CD14-positive monocyte (primary cell): ENCODE measurements around the gene ECPAS. TPM values are rescaled to one million over a fixed set of nuclear protein-coding genes. Genes with fewer than 3 reads are reported as not detected.

Experiments
- DNase-seq, 3 donors: peaks; one replicate each; pipeline ENCODE4 v3.0.0-alpha.2; 2011 to 2022
- H2AFZ ChIP-seq: 2 replicates; pipeline ENCODE4 v1.6.0; 2012; ENCODE audit warnings: mild to moderate bottlenecking, low read depth, low read length, inconsistent platforms; ENCODE audit not compliant: insufficient read depth, poor library complexity, severe bottlenecking
- H3K27ac ChIP-seq, 2 donors: 1 replicate in 1 of 2; 2 replicates in 1 of 2; pipeline ENCODE4 v1.5.1; 2012 to 2013; ENCODE audit warnings: low read length in 2 of 2, control low read depth in 1 of 2, inconsistent platforms in 1 of 2, low read depth in 1 of 2, mild to moderate bottlenecking in 1 of 2
- H3K27me3 ChIP-seq, 2 donors: one replicate each; pipeline versions ENCODE4 v1.6.0 to v1.6.1; 2011 to 2013; ENCODE audit warnings: low read length in 2 of 2; ENCODE audit not compliant: control insufficient read depth in 2 of 2, insufficient read depth in 2 of 2
- H3K36me3 ChIP-seq, 2 donors: replicated peaks in 1 of 2; 1 replicate in 1 of 2; 2 replicates in 1 of 2; pipeline versions ENCODE4 v1.5.1 to v1.6.1; 2012 to 2013; ENCODE audit warnings: low read length in 2 of 2, control low read depth in 1 of 2, inconsistent platforms in 1 of 2, mild to moderate bottlenecking in 1 of 2; ENCODE audit not compliant: insufficient read depth in 2 of 2, control insufficient read depth in 1 of 2
- H3K4me1 ChIP-seq, 2 donors: 1 replicate in 1 of 2; 2 replicates in 1 of 2; pipeline versions ENCODE4 v1.5.1 to v1.6.1; 2012 to 2013; ENCODE audit warnings: low read length in 2 of 2, control low read depth in 1 of 2, inconsistent platforms in 1 of 2, mild to moderate bottlenecking in 1 of 2, moderate library complexity in 1 of 2; ENCODE audit not compliant: insufficient read depth in 2 of 2, control insufficient read depth in 1 of 2
- H3K4me2 ChIP-seq: replicated peaks from 2 replicates; pipeline ENCODE3; 2012; ENCODE audit warnings: low read length, moderate library complexity, mild to moderate bottlenecking; ENCODE audit not compliant: poor library complexity, severe bottlenecking; ENCODE audit errors: extremely low read depth
- H3K4me3 ChIP-seq, 3 experiments: fragments of 200-600 bp in 1 of 3; sonication (generic) in 1 of 3; replicated peaks in 1 of 3; 1 replicate in 2 of 3; 2 replicates in 1 of 3; pipeline ENCODE4 v1.5.1; 2011 to 2013; ENCODE audit warnings: low read length in 3 of 3, mild to moderate bottlenecking in 3 of 3, control low read depth in 2 of 3, low read depth in 2 of 3, inconsistent platforms in 1 of 3, moderate library complexity in 1 of 3
- H3K79me2 ChIP-seq: 2 replicates; pipeline ENCODE4 v1.6.0; 2012; ENCODE audit warnings: mild to moderate bottlenecking, control low read depth, inconsistent platforms, low read length, moderate library complexity; ENCODE audit not compliant: insufficient read depth
- H3K9ac ChIP-seq: 2 replicates; pipeline ENCODE4 v1.6.0; 2017; ENCODE audit warnings: low read length, mild to moderate bottlenecking; ENCODE audit not compliant: insufficient read depth, poor library complexity, severe bottlenecking
- H3K9me3 ChIP-seq, 2 donors: replicated peaks in 1 of 2; 1 replicate in 1 of 2; 2 replicates in 1 of 2; pipeline versions ENCODE4 v1.5.1 to v1.6.1; 2012 to 2013; ENCODE audit warnings: low read length in 2 of 2, control low read depth in 1 of 2; ENCODE audit not compliant: control insufficient read depth in 1 of 2, insufficient read depth in 1 of 2
- H4K20me1 ChIP-seq: 2 replicates; pipeline ENCODE4 v1.6.0; 2012; ENCODE audit warnings: mild to moderate bottlenecking, low read length, control low read depth, moderate library complexity; ENCODE audit not compliant: insufficient read depth
- H3K27ac Mint-ChIP-seq, 7 donors: one replicate each; pipeline ENCODE4 v1.8.0; 2020; ENCODE audit warnings: mild to moderate bottlenecking in 7 of 7, mixed read lengths in 7 of 7, moderate library complexity in 6 of 7, inconsistent platforms in 2 of 7
- H3K27me3 Mint-ChIP-seq, 3 donors: one replicate each; pipeline ENCODE4 v1.8.0; 2021 to 2022; ENCODE audit warnings: low read depth in 3 of 3, mild to moderate bottlenecking in 3 of 3, mixed read lengths in 3 of 3, moderate library complexity in 3 of 3, inconsistent platforms in 1 of 3
- H3K36me3 Mint-ChIP-seq, 2 donors: one replicate each; pipeline ENCODE4 v1.8.0; 2020; ENCODE audit warnings: mixed read lengths in 2 of 2, inconsistent platforms in 1 of 2, mild to moderate bottlenecking in 1 of 2
- H3K4me1 Mint-ChIP-seq: one replicate; pipeline ENCODE4 v1.8.0; 2020; ENCODE audit warnings: mild to moderate bottlenecking, mixed read lengths
- H3K4me3 Mint-ChIP-seq, 2 donors: one replicate each; pipeline ENCODE4 v1.8.0; 2020; ENCODE audit warnings: mild to moderate bottlenecking in 2 of 2, mixed read lengths in 2 of 2, moderate library complexity in 1 of 2
- H3K9me3 Mint-ChIP-seq, 7 donors: one replicate each; pipeline ENCODE4 v1.8.0; 2020 to 2022; ENCODE audit warnings: mixed read lengths in 7 of 7, mild to moderate bottlenecking in 6 of 7, moderate library complexity in 6 of 7, inconsistent platforms in 2 of 7
- WGBS: methylation state at CpG from one replicate; pipeline ENCODE4 v1.1.5; 2013; ENCODE audit warnings: missing lambda C conversion rate; ENCODE audit not compliant: insufficient coverage; 5-methylcytosine and 5-hydroxymethylcytosine counted together
- intact Hi-C, 2 donors: fragments of 100-400 bp; cut with micrococcal nuclease; formaldehyde crosslinking; loops; one replicate each; pipeline versions ENCODE4 v1.15.0 to v1.15.1; 2023
- polyA plus RNA-seq, 3 donors: library from polyadenylated mRNA; depleted of rRNA in 1 of 3; unstranded in 2 of 3; stranded (reverse) in 1 of 3; fragments of 300-500 nt in 2 of 3; fragments of >200 nt in 1 of 3; fragmentation: Illumina TruSeq in 2 of 3; gene quantifications; 1 replicate in 2 of 3; 2 replicates in 1 of 3; pipeline ENCODE4 v1.2.3, GENCODE V29; 2012 to 2021
- TF ChIP-seq, protein P1 (sequence below): fragments of 200-600 bp; IDR thresholded peaks from one replicate; pipeline ENCODE4 v1.8.0; 2022; ENCODE audit warnings: antibody characterized with exemption, mild to moderate bottlenecking

Gene ECPAS
- polyA plus RNA-seq, 3 donors: 7.4 to 27.6 (median 15.9) TPM

DNA sequence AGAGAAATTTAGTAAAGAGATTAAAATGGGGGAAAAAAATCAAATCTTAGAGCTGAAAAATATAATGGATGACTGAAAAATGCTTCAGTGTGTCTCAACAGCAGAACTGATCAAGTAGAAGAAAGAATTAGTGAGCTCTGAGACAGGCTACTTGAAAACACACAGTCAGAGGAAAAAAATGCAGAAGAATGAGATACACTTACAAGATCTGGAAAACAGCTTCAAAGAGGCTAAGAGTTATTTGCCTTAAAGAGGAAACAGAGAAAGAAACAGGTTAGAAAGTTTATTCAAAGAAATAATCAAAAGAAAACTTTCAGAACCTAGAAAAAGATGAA, 83.7 kb downstream of the ECPAS start:
- H3K36me3 Mint-ChIP-seq: peaks cover 82 to 90% of the 10 kb centered on the region in 2 donors
- Histone ChIP-seq H3K79me2 (no peaks in the 10 kb centered on the region), H3K4me3 (no peak overlapping the region), H3K9me3 (peaks cover 17 to 28% of the 10 kb centered on the region in 2 donors), H3K27ac (no peak overlapping the region), H2AFZ (no peak overlapping the region), H3K9ac (no peak overlapping the region), H3K4me2 (no peak overlapping the region), H3K4me1 (no peaks in the 10 kb centered on the region), H3K27me3 (no peaks in the 10 kb centered on the region), H3K36me3 (peaks cover 76 to 98% of the 10 kb centered on the region in 2 donors), H4K20me1 (no peaks in the 10 kb centered on the region)
- intact Hi-C loops: no loop called here
- no peaks in the 10 kb centered on the region for H3K4me1 Mint-ChIP-seq
- no peak overlapping the region for H3K4me3 Mint-ChIP-seq
- TF ChIP-seq, protein P1, sequence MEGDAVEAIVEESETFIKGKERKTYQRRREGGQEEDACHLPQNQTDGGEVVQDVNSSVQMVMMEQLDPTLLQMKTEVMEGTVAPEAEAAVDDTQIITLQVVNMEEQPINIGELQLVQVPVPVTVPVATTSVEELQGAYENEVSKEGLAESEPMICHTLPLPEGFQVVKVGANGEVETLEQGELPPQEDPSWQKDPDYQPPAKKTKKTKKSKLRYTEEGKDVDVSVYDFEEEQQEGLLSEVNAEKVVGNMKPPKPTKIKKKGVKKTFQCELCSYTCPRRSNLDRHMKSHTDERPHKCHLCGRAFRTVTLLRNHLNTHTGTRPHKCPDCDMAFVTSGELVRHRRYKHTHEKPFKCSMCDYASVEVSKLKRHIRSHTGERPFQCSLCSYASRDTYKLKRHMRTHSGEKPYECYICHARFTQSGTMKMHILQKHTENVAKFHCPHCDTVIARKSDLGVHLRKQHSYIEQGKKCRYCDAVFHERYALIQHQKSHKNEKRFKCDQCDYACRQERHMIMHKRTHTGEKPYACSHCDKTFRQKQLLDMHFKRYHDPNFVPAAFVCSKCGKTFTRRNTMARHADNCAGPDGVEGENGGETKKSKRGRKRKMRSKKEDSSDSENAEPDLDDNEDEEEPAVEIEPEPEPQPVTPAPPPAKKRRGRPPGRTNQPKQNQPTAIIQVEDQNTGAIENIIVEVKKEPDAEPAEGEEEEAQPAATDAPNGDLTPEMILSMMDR: no peak
- peaks cover 0 to 2% (median 0%) of the 10 kb centered on the region in 3 donors for H3K27me3 Mint-ChIP-seq
- no peak overlapping the region for H3K27ac Mint-ChIP-seq
- no peak for DNase-seq
- peaks cover 24 to 44% (median 31%) of the 10 kb centered on the region in 7 donors for H3K9me3 Mint-ChIP-seq

DNA sequence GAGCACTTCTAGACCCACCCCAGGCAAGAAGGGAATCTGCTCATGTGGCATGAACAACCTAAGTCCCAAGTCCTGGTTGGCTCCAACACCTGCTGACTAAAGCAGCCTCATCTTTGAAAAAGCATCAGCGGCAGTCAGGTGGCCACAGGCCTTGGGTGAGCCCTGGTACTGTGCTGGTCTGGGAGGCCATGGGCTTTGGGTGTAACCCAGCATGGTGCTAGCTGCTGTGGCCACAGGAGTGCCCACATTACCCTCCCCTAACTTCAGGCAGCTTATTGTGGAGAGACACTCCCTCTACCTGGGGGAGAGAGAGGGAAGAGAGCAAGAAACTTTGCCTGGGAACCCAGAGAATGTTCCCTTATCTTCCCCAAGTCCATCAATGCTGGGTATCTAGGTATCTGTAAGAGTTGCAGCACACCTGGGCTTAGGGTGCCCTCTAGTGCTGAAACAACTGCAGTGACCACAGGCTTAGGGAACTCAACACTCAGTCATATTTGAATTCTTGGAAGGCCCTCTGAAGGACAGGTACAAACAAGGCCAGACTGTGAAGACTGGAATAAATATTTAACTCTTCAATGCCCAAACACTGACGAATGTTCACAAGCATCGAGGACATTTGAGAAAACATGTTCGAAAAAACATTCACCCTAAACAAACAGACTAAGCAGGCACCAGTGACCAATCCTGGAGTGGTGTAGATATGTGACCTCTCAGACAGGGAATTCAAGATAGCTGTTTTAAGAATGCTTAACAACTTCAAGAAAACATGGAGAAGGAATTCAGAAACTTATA, 84.2 kb downstream of the ECPAS start:
- peaks cover 17 to 28% of the 10 kb centered on the region in 2 donors for H3K9me3 ChIP-seq
- H3K4me3 Mint-ChIP-seq: no peak overlapping the region
- H3K27ac ChIP-seq: no peak overlapping the region
- H3K27me3 Mint-ChIP-seq: peaks cover 0 to 2% (median 0%) of the 10 kb centered on the region in 3 donors
- no peak overlapping the region for H3K27ac Mint-ChIP-seq
- DNase-seq: no peak
- H3K27me3 ChIP-seq: no peaks in the 10 kb centered on the region
- H3K9me3 Mint-ChIP-seq: peaks cover 23 to 38% (median 27%) of the 10 kb centered on the region in 7 donors
- TF ChIP-seq, protein P1: peak; percentile 41
- H3K79me2 ChIP-seq: no peaks in the 10 kb centered on the region
- peaks cover 82 to 85% of the 10 kb centered on the region in 2 donors for H3K36me3 Mint-ChIP-seq
- H3K4me3 ChIP-seq: no peak overlapping the region
- WGBS: no CpG with 5 or more reads among the region's 4 CpGs
- H3K9ac ChIP-seq: no peak overlapping the region
- no peaks in the 10 kb centered on the region for H3K4me1 ChIP-seq
- H2AFZ ChIP-seq: no peak overlapping the region
- no peak overlapping the region for H3K4me2 ChIP-seq
- H3K36me3 ChIP-seq: peaks cover 77 to 98% of the 10 kb centered on the region in 2 donors
- intact Hi-C loops: no loop called here
- no peaks in the 10 kb centered on the region for H3K4me1 Mint-ChIP-seq
- H4K20me1 ChIP-seq: no peaks in the 10 kb centered on the region
